Measurements from ENCODE around the gene FOXB1.

- TF ChIP-seq CTCF (IDR thresholded peaks at IDR 0.05; ENCODE audit: insufficient read depth, low read length) (no peak), SPI1 (IDR thresholded peaks at IDR 0.05; ENCODE audit: borderline replicate concordance, low read depth) (no peak), REST (IDR thresholded peaks at IDR 0.05; ENCODE audit: insufficient replicate concordance, low read depth) (no peak)
Observed at GRCh38 chr15:60006873-60007272, 2.8 kb downstream of the FOXB1 start.
